Hepatocyte (in vitro differentiated cells): ENCODE data around the gene VMP1. TPM values are rescaled to one million over a fixed set of nuclear protein-coding genes. Genes with fewer than 3 reads are reported as not detected.

ENCODE experiments used
- DNase-seq: peaks from one replicate; pipeline ENCODE4 v3.0.0-alpha.2; 2016; ENCODE audit warnings: low spot score
- H2AFZ ChIP-seq: fragments of 200-600 bp; sonication (generic); 2 replicates; pipeline ENCODE4 v1.6.0; 2016; ENCODE audit warnings: antibody characterized with exemption, mild to moderate bottlenecking
- H3K27ac ChIP-seq: fragments of 200-600 bp; sonication (generic); 2 replicates; pipeline ENCODE4 v1.5.1; 2016; ENCODE audit warnings: mild to moderate bottlenecking
- H3K27me3 ChIP-seq: fragments of 200-600 bp; sonication (generic); 2 replicates; pipeline ENCODE4 v1.6.1; 2016
- H3K36me3 ChIP-seq: fragments of 200-600 bp; sonication (generic); replicated peaks from 2 replicates; pipeline ENCODE4 v1.5.1; 2016; ENCODE audit warnings: low read depth; ENCODE audit not compliant: insufficient read depth
- H3K4me1 ChIP-seq: fragments of 200-600 bp; sonication (generic); 2 replicates; pipeline ENCODE4 v1.5.1; 2016; ENCODE audit warnings: mild to moderate bottlenecking, moderate library complexity; ENCODE audit not compliant: insufficient read depth
- H3K4me2 ChIP-seq: fragments of 200-600 bp; sonication (generic); 2 replicates; pipeline ENCODE4 v1.6.0; 2016
- H3K4me3 ChIP-seq: fragments of 200-600 bp; sonication (generic); 2 replicates; pipeline ENCODE4 v1.5.1; 2016; ENCODE audit warnings: mild to moderate bottlenecking
- H3K79me2 ChIP-seq: fragments of 200-600 bp; sonication (generic); 2 replicates; pipeline ENCODE4 v1.6.0; 2017; ENCODE audit warnings: mild to moderate bottlenecking
- H3K9me2 ChIP-seq: fragments of 200-600 bp; sonication (generic); replicated peaks from 2 replicates; pipeline ENCODE4 v1.6.0; 2017; ENCODE audit warnings: mild to moderate bottlenecking; ENCODE audit not compliant: insufficient read depth
- H3K9me3 ChIP-seq: fragments of 200-600 bp; sonication (generic); 2 replicates; pipeline ENCODE4 v1.5.1; 2016; ENCODE audit warnings: low read depth, mild to moderate bottlenecking
- H4K20me1 ChIP-seq: fragments of 200-600 bp; sonication (generic); 2 replicates; pipeline ENCODE4 v1.6.0; 2016; ENCODE audit warnings: mild to moderate bottlenecking; ENCODE audit not compliant: insufficient read depth, poor library complexity, severe bottlenecking
- EZH2 ChIP-seq: fragments of 200-600 bp; sonication (generic); IDR thresholded peaks from 2 replicates; pipeline ENCODE4 v1.6.1; 2016; ENCODE audit warnings: antibody characterized with exemption, mild to moderate bottlenecking, borderline replicate concordance
- EZH2phosphoT487 ChIP-seq: fragments of 200-600 bp; sonication (generic); IDR thresholded peaks from one replicate; pipeline ENCODE4 v1.6.1; 2018; ENCODE audit warnings: antibody characterized with exemption, mild to moderate bottlenecking, low read depth, moderate library complexity; ENCODE audit not compliant: unreplicated experiment, severe bottlenecking
- WGBS: methylation state at CpG from one replicate; pipeline ENCODE4 v1.1.6; 2016; ENCODE audit warnings: low lambda C conversion rate; ENCODE audit errors: missing lambda C conversion rate; 5-methylcytosine and 5-hydroxymethylcytosine counted together
- polyA plus RNA-seq: library from polyadenylated mRNA; unstranded; fragments of >200 nt; fragmentation: Nextera tagmentation; extraction: Ambion mirVana; gene quantifications from 2 replicates; pipeline ENCODE4 v1.2.1, GENCODE V29; 2016
- total RNA-seq: library from RNA; depleted of rRNA; stranded (reverse); fragments of >200 nt; gene quantifications from 2 replicates; pipeline ENCODE4 v1.2.3, GENCODE V29; 2014
- TF ChIP-seq, protein P1 (sequence below): fragments of 200-600 bp; sonication (generic); IDR thresholded peaks from 2 replicates; pipeline ENCODE4 v1.5.1; 2016; ENCODE audit warnings: antibody characterized with exemption, mild to moderate bottlenecking; ENCODE audit not compliant: poor library complexity

VMP1 gene
- total and polyA plus RNA-seq, 2 experiments from 2014 or later, result 139 to 479 TPM

- H3K27ac ChIP-seq, result no peak overlapping the region
- WGBS, result 95% methylated on average over 7 of the region's 7 CpGs
- no peak overlapping the region for H3K4me2 ChIP-seq
- no peak for TF ChIP-seq EZH2
- TF ChIP-seq EZH2phosphoT487, result no peak
- TF ChIP-seq, protein P1, sequence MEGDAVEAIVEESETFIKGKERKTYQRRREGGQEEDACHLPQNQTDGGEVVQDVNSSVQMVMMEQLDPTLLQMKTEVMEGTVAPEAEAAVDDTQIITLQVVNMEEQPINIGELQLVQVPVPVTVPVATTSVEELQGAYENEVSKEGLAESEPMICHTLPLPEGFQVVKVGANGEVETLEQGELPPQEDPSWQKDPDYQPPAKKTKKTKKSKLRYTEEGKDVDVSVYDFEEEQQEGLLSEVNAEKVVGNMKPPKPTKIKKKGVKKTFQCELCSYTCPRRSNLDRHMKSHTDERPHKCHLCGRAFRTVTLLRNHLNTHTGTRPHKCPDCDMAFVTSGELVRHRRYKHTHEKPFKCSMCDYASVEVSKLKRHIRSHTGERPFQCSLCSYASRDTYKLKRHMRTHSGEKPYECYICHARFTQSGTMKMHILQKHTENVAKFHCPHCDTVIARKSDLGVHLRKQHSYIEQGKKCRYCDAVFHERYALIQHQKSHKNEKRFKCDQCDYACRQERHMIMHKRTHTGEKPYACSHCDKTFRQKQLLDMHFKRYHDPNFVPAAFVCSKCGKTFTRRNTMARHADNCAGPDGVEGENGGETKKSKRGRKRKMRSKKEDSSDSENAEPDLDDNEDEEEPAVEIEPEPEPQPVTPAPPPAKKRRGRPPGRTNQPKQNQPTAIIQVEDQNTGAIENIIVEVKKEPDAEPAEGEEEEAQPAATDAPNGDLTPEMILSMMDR, result no peak
- no peaks in the 10 kb centered on the region for H3K36me3 ChIP-seq
- H3K9me3 ChIP-seq, result no peaks in the 10 kb centered on the region
- H3K9me2 ChIP-seq, result no peaks in the 10 kb centered on the region
- H4K20me1 ChIP-seq, result no peaks in the 10 kb centered on the region
- H3K4me1 ChIP-seq, result no peaks in the 10 kb centered on the region
- no peaks in the 10 kb centered on the region for H3K27me3 ChIP-seq
- no peak overlapping the region for H3K4me3 ChIP-seq
- no peak overlapping the region for H2AFZ ChIP-seq
- peaks cover 48% of the 10 kb centered on the region for H3K79me2 ChIP-seq
- no peak for DNase-seq
Measured at GRCh38 chr17:59676716-59677115, 30.7 kb upstream of the VMP1 start.

- H3K27ac ChIP-seq, result no peak overlapping the region
- H3K4me2 ChIP-seq, result no peak overlapping the region
- peaks cover 36% of the 10 kb centered on the region for H3K79me2 ChIP-seq
- no peaks in the 10 kb centered on the region for H3K4me1 ChIP-seq
- no peak overlapping the region for H3K4me3 ChIP-seq
- 73% methylated on average over 2 of the region's 2 CpGs for WGBS
- no peaks in the 10 kb centered on the region for H3K9me3 ChIP-seq
- DNase-seq, result no peak
- H4K20me1 ChIP-seq, result no peaks in the 10 kb centered on the region
- H3K27me3 ChIP-seq, result no peaks in the 10 kb centered on the region
- H3K36me3 ChIP-seq, result peaks cover 4% of the 10 kb centered on the region
- TF ChIP-seq, protein P1, result no peak
- TF ChIP-seq EZH2phosphoT487, result no peak
- no peak for TF ChIP-seq EZH2
- no peaks in the 10 kb centered on the region for H3K9me2 ChIP-seq
- H2AFZ ChIP-seq, result no peak overlapping the region
Measured at GRCh38 chr17:59678918-59679317, 28.5 kb upstream of the VMP1 start.

DNA sequence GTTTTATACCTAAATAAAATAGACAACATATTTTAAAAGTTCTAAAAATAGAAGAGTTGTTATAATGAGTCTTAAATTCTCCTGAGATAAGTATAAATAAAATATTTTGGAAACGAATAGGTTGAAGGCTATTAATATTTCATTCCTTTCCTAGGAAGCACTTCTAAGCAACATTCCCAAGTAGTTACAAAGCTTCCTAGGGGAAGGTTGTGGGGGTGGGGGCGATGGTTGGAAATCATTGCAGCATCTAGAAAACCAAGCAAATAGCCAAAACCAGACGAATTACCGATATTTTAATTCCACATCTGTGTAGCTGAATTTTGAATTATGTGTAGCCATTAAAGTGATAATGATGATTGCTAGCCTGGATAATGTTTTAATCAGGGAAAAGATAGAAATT lies 27.1 kb upstream of the VMP1 start:
- WGBS, result 95% methylated on average over 4 of the region's 4 CpGs
- H3K4me1 ChIP-seq, result no peaks in the 10 kb centered on the region
- no peaks in the 10 kb centered on the region for H3K9me3 ChIP-seq
- peaks cover 8% of the 10 kb centered on the region for H3K36me3 ChIP-seq
- no peaks in the 10 kb centered on the region for H3K27me3 ChIP-seq
- peaks cover 38% of the 10 kb centered on the region for H3K79me2 ChIP-seq
- no peak overlapping the region for H2AFZ ChIP-seq
- H3K9me2 ChIP-seq, result no peaks in the 10 kb centered on the region
- no peak overlapping the region for H3K4me2 ChIP-seq
- no peak overlapping the region for H3K27ac ChIP-seq
- H4K20me1 ChIP-seq, result no peaks in the 10 kb centered on the region
- TF ChIP-seq, protein P1, result no peak
- no peak for TF ChIP-seq EZH2
- TF ChIP-seq EZH2phosphoT487, result no peak
- H3K4me3 ChIP-seq, result no peak overlapping the region
- DNase-seq, result no peak

GRCh38 chr17:59683283-59683682 lies 24.2 kb upstream of the VMP1 start:
- Histone ChIP-seq H3K4me3 (no peak overlapping the region), H3K9me3 (no peaks in the 10 kb centered on the region), H3K36me3 (peaks cover 8% of the 10 kb centered on the region), H3K79me2 (peaks cover 53% of the 10 kb centered on the region), H3K27ac (no peak overlapping the region), H3K27me3 (no peaks in the 10 kb centered on the region), H2AFZ (no peak overlapping the region), H3K4me1 (no peaks in the 10 kb centered on the region), H3K9me2 (no peaks in the 10 kb centered on the region), H4K20me1 (peaks cover 3% of the 10 kb centered on the region), H3K4me2 (no peak overlapping the region)
- DNase-seq, result no peak
- TF ChIP-seq EZH2 (no peak), EZH2phosphoT487 (no peak)
- TF ChIP-seq, protein P1, result no peak
